Measurements from ENCODE around the gene VWF.

Gene VWF

DNA sequence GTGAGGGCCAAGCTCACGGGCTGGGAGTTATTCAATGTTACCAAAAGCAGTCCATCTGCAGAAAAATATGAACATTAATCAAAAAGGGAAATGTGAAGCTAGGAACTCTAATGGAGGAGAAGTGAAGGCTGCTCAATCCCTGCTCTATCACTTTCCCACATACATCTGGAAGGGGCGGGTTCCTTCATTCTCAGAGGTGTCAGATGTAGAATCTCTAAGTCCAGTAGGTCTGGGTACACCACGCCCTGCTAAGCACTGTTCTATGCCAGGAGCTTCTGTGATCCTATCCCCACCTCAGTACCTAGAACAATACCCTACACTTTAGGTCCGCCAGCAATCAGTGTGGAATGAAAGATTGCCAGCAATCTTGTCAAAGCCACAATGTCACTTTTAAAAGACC lies 142.4 kb downstream of the VWF start:
- no peak for DNase-seq (ENCODE audit: low read depth)

DNA sequence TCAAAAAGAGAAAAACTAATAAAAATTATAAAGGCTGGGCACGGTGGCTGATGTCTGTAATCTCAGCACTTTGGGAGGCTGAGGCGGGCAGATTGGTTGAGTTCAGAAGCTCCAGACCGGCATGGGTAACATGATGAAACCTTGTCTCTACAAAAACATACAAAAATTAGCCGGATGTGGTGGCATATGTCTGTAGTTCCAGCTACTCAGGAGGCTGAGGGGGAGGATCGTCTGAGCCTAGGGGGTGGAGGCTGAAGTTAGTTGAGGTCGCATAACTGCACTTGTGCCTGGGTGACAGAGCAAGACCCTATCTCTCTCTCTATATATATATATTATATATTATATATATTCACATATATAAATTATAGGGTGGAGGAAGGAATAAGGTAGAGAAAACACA lies 146.9 kb downstream of the VWF start:
- DNase-seq (ENCODE audit: low read depth) = no peak

- no peak for DNase-seq (ENCODE audit: low read depth)
Observed at GRCh38 chr12:5976711-5977110, 147.8 kb downstream of the VWF start.

DNA sequence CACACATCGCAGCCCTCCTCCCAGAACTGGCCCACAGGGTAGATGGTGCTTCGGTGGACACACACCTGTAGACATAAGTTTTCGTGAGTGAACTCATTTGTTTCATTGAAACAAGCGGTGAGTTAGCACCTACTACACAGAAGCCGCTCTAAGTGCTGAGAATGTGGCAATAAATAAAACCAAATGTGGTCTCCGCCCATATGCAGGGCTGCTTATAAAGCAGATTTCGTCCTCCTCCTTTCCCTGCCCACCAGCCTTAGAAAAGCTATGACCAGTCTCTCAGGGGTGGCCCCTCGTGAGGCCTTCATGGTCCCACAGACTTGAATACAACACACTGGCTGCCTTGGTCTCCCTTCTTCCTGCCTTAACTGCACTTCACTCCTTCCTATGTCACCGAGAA lies 148.3 kb downstream of the VWF start:
- DNase-seq (ENCODE audit: low read depth) = no peak

GRCh38 chr12:5973461-5974115 lies 150.9 kb downstream of the VWF start:
- DNase-seq (ENCODE audit: low read depth) = no peak

DNA sequence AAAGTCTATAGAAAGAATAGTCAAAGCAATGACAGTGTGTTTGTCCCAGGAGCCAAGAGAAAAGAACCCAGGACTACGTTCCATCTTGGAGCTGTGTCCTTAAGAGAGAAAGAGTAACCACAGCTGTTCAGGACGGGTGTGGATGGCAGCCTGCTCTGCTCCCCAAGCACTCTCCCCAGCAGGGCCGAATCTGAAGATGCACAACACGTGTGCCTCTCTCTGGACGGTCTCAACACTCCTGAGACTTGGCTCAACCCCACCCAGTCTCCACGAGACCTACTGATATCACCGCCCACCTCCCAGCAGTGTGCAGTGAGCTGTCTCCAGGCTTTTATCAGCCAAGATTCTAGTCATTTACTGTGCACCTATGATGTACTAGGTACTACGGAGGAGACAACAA lies 152.1 kb downstream of the VWF start:
- no peak for DNase-seq (ENCODE audit: low read depth)

DNA sequence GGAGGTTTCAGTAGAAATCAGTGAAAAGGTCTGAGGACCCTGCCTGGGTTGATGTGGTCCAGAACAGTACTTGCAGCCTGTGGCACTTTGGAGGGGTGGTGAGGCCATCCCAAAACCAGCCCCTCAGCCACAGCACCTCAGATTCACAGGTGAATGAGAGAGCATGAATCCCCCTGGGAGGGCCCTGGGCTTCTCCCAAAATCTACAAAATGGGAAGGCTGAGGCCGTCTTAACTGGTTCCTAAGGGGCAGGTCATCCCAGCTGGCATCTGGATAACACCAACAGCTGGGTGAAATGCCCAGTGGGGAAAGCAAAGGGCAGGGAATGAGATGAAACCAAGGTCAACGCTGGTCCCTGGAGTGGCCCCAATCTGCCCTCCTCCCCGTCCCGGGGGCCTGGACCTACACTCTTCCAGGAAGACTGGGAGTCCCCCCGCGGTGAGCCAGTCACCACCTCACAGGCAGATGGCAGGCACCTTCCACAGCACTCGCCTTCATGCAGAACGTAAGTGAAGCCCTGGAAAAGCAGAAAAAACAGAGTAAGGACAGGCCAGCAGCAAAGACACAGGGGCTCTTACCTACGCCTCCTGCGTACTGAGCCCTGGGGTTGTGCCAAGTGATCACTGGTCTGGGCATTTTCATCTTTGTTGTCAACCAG lies 153.1 kb downstream of the VWF start:
- DNase-seq (ENCODE audit: low read depth) = no peak

- no peak for DNase-seq (ENCODE audit: low read depth)
Observed at GRCh38 chr12:5969974-5970690, 154.3 kb downstream of the VWF start.

GRCh38 chr12:5969156-5969973 lies 155.1 kb downstream of the VWF start:
- no peak for DNase-seq (ENCODE audit: low read depth)

- no peak for DNase-seq (ENCODE audit: low read depth)
Observed at GRCh38 chr12:5967645-5968415, 156.6 kb downstream of the VWF start.

DNA sequence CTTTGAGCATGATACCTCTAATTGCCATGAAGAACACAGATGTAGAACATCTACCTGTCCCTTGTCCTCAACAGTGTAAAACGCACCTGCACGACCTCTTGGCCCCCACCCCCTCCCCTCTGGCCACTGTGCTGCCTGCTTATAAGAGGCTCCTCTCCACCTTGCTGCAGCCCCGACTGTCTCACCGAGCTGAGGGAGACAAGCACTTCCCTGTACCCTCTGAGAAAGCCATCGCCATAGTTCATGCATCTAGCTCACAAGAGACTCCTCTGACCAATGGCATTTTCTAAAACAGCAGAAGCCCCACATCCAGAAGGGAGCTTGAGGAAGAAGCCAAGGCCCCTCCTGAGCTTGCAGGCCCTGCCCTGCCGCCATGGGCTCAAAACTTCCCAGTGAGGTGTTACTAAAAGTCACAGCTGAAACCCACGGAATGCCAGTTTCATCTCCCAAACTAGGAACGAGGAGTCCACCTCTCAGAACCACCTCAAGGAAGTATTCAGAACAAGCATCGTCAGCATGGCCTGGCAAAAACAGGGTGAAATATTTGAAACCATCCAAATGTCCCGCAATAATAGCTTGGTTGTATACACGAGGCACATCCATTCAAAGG lies 157.9 kb downstream of the VWF start:
- no peak for DNase-seq (ENCODE audit: low read depth)

- DNase-seq (ENCODE audit: low read depth) = peak; percentile 49
Observed at GRCh38 chr12:5965950-5966383, 158.5 kb downstream of the VWF start.

DNA sequence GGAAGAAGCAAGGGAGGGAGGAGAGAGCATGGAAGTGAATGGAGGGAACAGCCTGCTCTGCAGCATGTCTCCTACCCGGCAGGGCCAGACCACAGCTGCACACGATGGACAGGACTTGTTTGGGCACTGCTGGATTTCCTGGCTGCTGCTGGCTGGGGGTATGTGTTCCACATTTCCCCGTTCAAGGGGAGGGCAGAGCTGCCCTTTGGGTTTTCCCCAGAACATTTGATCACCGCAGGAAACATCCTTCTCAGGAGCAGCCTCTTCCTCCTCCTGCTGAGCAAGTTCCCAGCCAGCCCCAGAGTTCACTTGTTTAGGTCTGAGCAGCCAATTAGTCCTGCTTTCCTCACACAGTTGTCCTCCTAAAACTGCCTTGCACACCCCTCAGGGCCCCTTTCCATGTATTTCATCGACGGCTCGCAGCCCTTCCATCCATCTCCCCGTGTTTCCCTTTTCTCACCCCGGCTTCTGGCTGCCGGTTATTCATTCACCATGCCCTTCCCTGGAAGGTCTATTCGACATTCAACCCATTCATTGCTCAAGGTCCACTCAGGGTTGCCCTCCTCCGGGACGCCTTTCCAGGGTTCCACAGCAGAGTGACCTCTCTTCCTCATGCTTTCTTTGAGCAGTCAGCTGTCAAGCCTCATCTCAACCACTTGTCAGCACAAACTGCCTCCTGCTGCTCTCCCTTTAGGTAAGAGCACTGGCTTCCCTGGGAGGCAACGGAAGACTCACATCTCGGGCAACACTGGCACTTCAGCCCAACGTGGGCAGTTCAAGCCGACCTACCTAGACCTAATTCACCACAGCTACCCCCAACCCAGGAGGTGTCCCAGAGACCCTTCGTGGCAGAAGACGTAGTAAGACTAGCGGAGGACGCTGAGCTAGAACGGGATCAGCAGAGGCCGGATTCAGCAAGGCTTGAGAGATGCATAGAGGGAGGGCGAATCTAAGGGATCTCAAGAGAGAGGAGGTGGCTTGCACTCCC lies 159.3 kb downstream of the VWF start:
- DNase-seq (ENCODE audit: low read depth) = no peak

DNA sequence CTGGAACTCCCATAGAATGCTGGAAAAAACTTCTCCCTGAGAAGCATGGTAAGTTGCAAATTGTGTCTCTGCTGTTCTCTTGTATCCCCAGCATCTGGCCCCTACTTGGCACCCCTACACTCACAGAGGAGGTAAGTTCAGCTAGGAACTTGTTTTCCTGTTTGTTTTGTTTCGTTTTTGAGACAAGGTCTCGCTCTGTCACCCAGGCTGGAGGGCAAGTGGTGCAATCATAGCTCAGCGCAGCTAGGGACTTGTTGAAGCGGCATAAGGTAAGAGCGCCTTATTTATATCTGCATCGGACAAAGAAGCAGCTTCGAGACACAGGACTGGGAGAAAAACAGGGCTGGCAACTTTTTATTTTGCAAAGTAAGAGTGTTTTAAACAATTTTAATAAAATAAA lies 161.0 kb downstream of the VWF start:
- DNase-seq (ENCODE audit: low read depth) = no peak

DNA sequence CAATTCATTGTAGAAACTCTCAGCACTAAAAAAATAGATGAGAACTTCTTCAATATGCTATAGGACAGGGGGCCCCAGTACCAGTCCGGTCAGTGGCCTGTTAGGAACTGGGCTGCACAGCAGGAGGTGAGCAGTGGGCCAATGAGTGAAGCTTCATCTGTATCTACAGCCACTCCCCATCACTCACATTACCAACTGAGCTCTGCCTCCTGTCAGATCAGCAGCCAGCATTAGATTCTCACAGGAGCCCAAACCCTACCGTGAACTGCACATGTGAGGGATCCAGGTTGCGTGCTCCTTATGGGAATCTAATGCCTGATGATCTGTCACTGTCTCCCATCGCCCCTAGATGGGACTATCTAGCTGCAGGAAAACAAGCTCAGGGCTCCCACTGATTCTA lies 163.7 kb downstream of the VWF start:
- no peak for DNase-seq (ENCODE audit: low read depth)

DNA sequence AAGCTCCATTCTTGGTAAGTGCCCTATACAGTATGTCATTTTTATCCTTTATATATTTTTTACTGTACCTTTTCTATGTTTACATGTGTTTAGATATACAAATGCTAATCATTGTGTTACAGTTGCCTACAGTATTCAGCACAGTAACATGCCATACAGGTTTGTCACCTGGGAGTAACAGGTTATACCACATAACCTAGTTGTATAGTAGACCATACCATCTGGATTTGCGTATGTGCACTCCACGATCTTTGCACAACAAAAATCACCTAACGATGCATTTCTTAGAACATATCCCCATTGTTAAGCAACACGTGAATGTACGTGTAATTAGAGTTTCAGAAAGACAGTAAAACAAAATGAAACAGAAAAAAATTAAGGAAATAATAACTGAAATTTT lies 167.5 kb downstream of the VWF start:
- DNase-seq (ENCODE audit: low read depth) = no peak

- DNase-seq (ENCODE audit: low read depth) = no peak
Observed at GRCh38 chr12:5954661-5955060, 169.8 kb downstream of the VWF start.

- no peak for DNase-seq (ENCODE audit: low read depth)
Observed at GRCh38 chr12:5953835-5954586, 170.5 kb downstream of the VWF start.

DNA sequence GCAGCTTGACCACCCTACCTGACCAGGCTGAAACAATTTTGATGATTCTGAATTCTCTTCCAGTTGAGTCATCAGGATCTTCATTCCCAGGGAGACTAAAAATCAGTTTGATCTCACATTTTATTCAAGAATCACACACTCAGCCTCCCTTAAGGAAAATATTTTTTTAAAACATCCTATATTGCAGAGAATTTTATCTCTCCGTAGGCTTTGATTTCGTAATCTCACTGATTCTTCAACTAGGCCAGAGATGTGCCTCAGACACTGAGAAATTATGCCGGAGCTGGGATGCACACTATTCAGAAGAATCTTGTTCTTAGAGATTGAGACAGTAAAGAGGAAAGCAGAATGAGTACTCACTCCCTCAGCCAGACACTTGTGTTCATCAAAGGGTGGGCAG lies 172.4 kb downstream of the VWF start:
- no peak for DNase-seq (ENCODE audit: low read depth)

Measured in iris pigment epithelial cell (primary cell).